ENCODE measurements around the gene CDH23. TPM values are rescaled to one million over a fixed set of nuclear protein-coding genes. Genes with fewer than 3 reads are reported as not detected.
A peak's percentile ranks its signal among the peaks of the same experiment; 100 is the strongest.

The CDH23 gene
- total and polyA plus RNA-seq, 2 donors (not counting 1 experiment from before 2014, with no cell fraction given), result 0.37 to 0.89 TPM

- no peaks in the 10 kb centered on the region for H4K20me1 ChIP-seq (ENCODE audit: control insufficient read depth, insufficient read depth, low read length, poor library complexity, severe bottlenecking)
- 90% methylated on average over 10 of the region's 16 CpGs for WGBS (ENCODE audit: insufficient coverage)
- POLR2A ChIA-PET, result interaction anchor here (0.7 to 1.7 kb wide), 2 partner anchors 11 to 18 kb away, joined by 3 to 4 read pairs; partner anchors contain the start of gene VSIR
- no peak overlapping the region for H2AFZ ChIP-seq (ENCODE audit: insufficient read depth, low read depth, low read length, poor library complexity, severe bottlenecking)
- H3K9ac ChIP-seq (ENCODE audit: low read length), result no peak overlapping the region
- no peaks in the 10 kb centered on the region for H3K9me3 ChIP-seq (ENCODE audit: control extremely low read depth in 1 of 3, control insufficient read depth in 2 of 3, insufficient read depth in 1 of 3, low read length in 2 of 3)
- intact Hi-C loops (cut with micrococcal nuclease), result no loop called here
- H3K4me1 Mint-ChIP-seq, result peaks cover 65% of the 10 kb centered on the region
- no peaks in the 10 kb centered on the region for H3K79me2 ChIP-seq (ENCODE audit: control insufficient read depth, insufficient read depth, low read length)
- no peak for DNase-seq
- CTCF ChIA-PET, result interaction anchor here (0.7 to 2.3 kb wide), 6 partner anchors 12 to 59 kb away, joined by 3 to 6 read pairs (median 4); no protein-coding TSS in a partner anchor
- H3K36me3 ChIP-seq (replicated peaks in 1 of 2; ENCODE audit: control extremely low read depth in 1 of 2, control insufficient read depth in 1 of 2, extremely low read depth in 1 of 2, insufficient read depth in 2 of 2, low read length in 1 of 2), result peaks cover 0 to 20% of the 10 kb centered on the region in 2 experiments
- H3K27ac Mint-ChIP-seq, result no peak overlapping the region
- TF ChIP-seq CTCF (IDR thresholded peaks at IDR 0.05) (no peak), EZH2 (IDR thresholded peaks at IDR 0.05; ENCODE audit: borderline replicate concordance, insufficient read depth, low read depth, low read length, poor library complexity, severe bottlenecking) (no peak)
- H3K4me2 ChIP-seq (replicated peaks; ENCODE audit: low read depth, low read length, poor library complexity, severe bottlenecking), result no peak overlapping the region
- no peaks in the 10 kb centered on the region for H3K27me3 ChIP-seq (replicated peaks in 1 of 4; ENCODE audit: control extremely low read depth in 1 of 4, control insufficient read depth in 3 of 4, insufficient read depth in 4 of 4, low read length in 3 of 4)
- H3K27me3 Mint-ChIP-seq, result no peaks in the 10 kb centered on the region
- H3K4me1 ChIP-seq (ENCODE audit: control insufficient read depth in 2 of 2, insufficient read depth in 2 of 2, low read length in 2 of 2), result peaks cover 73 to 76% of the 10 kb centered on the region in 2 donors
- no peak overlapping the region for H3K4me3 ChIP-seq (ENCODE audit: control extremely low read depth in 1 of 5, extremely low read depth in 1 of 5, insufficient read depth in 1 of 5, low read depth in 2 of 5, low read length in 4 of 5)
- no peaks in the 10 kb centered on the region for H3K9me3 Mint-ChIP-seq (ENCODE audit: insufficient read depth)
- no peak overlapping the region for H3K4me3 Mint-ChIP-seq
- ATAC-seq (ENCODE audit: low read depth), result no peak
- H3K27ac ChIP-seq (ENCODE audit: low read length in 2 of 2), result peak overlapping the region in 1 of 2 donors; percentile 21
These were observed 358.6 kb downstream of the CDH23 start for GRCh38 chr10:71755179-71755879.
